BJ (cell line): Measurements from ENCODE around the gene XYLT1. TPM values are rescaled to one million over a fixed set of nuclear protein-coding genes. Genes with fewer than 3 reads are reported as not detected.
A peak's percentile ranks its signal among the peaks of the same experiment; 100 is the strongest.

Experiments
- CTCF ChIA-PET: fragments of 350-600 bp; formaldehyde crosslinking; extraction: SDS; loops from one replicate; lab custom pipeline; 2021; ENCODE audit warnings: antibody characterized with exemption, inconsistent platforms; lab: Yijun Ruan, JAX
- POLR2A ChIA-PET: fragments of 300-600 bp; sonication (Branson Sonifier 250); formaldehyde crosslinking; extraction: SDS; loops from one replicate; lab custom pipeline; 2021; ENCODE audit warnings: antibody characterized with exemption; lab: Charles Lee
- DNase-seq: peaks from one replicate; pipeline ENCODE4 v3.0.0-alpha.2; 2011; ENCODE audit warnings: low read depth
- H3K27me3 ChIP-seq: 2 replicates; pipeline ENCODE4 v1.6.0; 2011; ENCODE audit warnings: low read length; ENCODE audit not compliant: control insufficient read depth, insufficient read depth
- H3K36me3 ChIP-seq: 2 replicates; pipeline ENCODE4 v1.5.1; 2011; ENCODE audit warnings: low read length; ENCODE audit not compliant: control insufficient read depth, insufficient read depth
- H3K4me3 ChIP-seq: 2 replicates; pipeline ENCODE4 v1.5.1; 2011; ENCODE audit warnings: low read depth, mild to moderate bottlenecking, control low read depth, low read length
- CTCF ChIP-seq: IDR thresholded peaks from 2 replicates; pipeline ENCODE4 v1.5.1; 2011; ENCODE audit warnings: low read depth, mild to moderate bottlenecking, control low read depth, inconsistent platforms, low read length, moderate library complexity; ENCODE audit not compliant: insufficient read depth
- polyA plus RNA-seq: library from polyadenylated mRNA; depleted of rRNA; stranded (reverse); fragments of >200 nt; gene quantifications from 2 replicates; pipeline ENCODE4 v1.2.3, GENCODE V29; 2011

XYLT1 gene
- polyA plus RNA-seq, 1 experiment: 15.9 TPM

DNA sequence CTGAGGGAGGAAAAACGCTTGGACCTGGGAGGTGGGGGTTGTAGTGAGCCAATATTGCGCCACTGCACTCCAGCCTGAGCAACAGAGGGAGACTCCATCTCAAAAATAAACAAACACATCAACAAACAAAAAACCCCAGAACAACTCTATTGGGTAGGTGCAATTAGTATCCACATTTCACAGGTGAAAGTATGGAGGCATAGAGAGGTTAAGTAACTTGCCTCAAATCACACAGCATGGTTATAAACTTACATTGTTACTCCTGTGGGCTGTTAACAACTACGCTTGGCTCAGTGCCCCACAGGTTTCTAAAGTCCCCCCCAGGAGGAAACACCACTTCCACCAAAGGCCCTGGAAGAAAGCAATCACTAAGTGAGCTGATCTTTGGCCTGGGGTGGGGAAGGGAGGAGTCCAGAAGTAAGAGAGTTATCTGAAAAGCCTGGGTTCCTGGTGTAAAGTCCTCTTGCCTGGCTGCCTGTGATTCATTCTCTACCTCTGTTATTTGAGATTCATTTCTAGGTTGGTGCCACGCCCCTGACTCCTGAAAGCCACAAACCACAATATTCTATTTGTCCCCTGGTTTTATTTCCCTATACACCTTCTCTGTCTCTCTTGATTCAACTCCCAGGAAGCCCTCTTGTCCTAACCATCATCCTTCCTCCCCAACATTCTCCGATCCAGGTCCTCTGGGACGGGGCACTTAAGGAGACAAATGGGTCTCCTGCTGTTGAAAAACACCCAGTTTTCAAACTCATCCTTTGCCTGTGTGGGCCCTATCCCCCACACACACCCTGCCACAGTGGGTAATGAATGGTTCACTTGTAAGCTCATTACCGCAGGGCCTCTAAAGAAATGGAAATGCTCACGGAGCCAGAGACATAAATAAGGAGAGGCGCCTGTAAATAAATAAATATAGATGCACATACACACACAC lies 195.4 kb downstream of the XYLT1 start:
- Histone ChIP-seq H3K36me3 (no peaks in the 10 kb centered on the region), H3K27me3 (no peaks in the 10 kb centered on the region), H3K4me3 (no peak overlapping the region)
- CTCF ChIA-PET: interaction anchor here (0.6 kb wide), 1 partner anchor 17 kb away, joined by 3 read pairs; no protein-coding TSS in a partner anchor
- no peak for TF ChIP-seq CTCF
- POLR2A ChIA-PET: interaction anchor here (0.6 kb wide), 1 partner anchor 193 kb away, joined by 10 read pairs; no protein-coding TSS in a partner anchor
- DNase-seq: no peak

DNA sequence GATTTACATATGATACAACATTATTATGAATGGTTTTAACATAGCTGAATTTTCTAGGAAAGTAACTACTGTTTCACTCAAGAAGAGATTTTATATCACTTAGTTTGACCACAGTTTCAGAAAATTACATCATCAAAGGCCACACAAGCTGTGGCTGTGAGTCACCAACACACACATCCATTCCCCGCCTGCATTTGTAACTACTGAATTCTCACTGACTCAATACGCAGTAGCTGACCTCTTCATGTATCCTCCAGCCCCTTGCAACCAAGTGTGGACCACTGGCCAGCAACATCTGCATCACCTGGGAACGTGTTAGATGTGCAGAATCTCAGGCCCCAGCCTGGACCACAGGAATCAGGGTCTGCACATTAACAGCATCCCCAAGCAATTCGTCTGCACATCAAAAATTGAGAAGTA lies 197.6 kb downstream of the XYLT1 start:
- DNase-seq: peak; percentile 69
- Histone ChIP-seq H3K4me3 (no peak overlapping the region), H3K27me3 (no peaks in the 10 kb centered on the region), H3K36me3 (no peaks in the 10 kb centered on the region)
- CTCF ChIA-PET: interaction anchor here (0.7 to 1.6 kb wide), 2 partner anchors 12 to 15 kb away, joined by 4 read pairs; no protein-coding TSS in a partner anchor
- no peak for TF ChIP-seq CTCF
- POLR2A ChIA-PET: no interaction called here

DNA sequence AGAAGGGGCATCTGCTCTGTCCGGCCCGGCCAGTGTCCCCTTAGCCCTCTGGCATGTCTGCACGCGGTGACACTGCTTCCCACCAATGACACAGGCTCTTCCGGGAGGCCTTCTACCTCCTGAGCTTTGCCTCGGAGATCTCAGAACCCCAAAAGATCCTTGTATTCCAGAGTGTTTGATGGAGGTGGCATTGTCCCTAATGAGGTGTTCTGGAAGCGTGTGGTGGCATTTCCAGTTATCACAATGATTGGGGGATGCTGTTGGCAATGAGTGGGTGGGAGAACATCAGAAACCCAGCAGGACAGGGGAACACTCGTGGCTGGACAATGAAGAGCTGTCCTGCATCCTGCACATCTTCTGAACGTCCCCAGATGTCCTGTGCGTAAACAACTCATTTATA lies 198.0 kb downstream of the XYLT1 start:
- Histone ChIP-seq H3K27me3 (no peaks in the 10 kb centered on the region), H3K4me3 (no peak overlapping the region), H3K36me3 (no peaks in the 10 kb centered on the region)
- TF ChIP-seq CTCF: no peak
- ChIA-PET CTCF (interaction anchor here (0.6 to 1.6 kb wide), 3 partner anchors 12 to 29 kb away, joined by 4 read pairs; no protein-coding TSS in a partner anchor), POLR2A (no interaction called here)
- DNase-seq: no peak

DNA sequence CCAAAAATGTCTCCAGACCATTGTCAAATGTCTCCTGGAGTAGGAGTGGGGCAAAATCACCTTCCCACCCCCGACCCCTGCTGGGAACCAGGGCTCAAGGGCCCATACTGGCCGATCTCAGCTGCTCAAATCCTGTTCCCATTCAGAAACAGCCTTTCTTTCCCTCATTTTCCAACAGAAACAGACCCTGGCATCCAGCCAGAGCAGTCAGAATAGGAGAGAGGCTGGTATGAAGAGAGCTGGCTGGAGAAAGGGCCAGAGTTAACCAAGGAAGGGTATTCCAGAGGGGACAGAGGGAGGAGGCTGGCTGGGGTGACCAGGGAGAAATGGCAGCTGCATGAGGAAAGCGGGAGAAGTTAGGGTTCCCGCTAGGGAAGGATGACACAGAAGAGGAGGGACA lies 199.1 kb downstream of the XYLT1 start:
- POLR2A ChIA-PET: no interaction called here
- Histone ChIP-seq H3K36me3 (no peaks in the 10 kb centered on the region), H3K27me3 (no peaks in the 10 kb centered on the region), H3K4me3 (no peak overlapping the region)
- DNase-seq: no peak
- CTCF ChIA-PET: interaction anchor here (1.6 kb wide), 1 partner anchor 11 kb away, joined by 4 read pairs; no protein-coding TSS in a partner anchor
- TF ChIP-seq CTCF: no peak

GRCh38 chr16:17270683-17271109 lies 200.1 kb downstream of the XYLT1 start:
- CTCF ChIA-PET: no interaction called here
- POLR2A ChIA-PET: no interaction called here

More at GRCh38 chr16:17270683-17271109, 200.1 kb downstream of the XYLT1 start:
- Histone ChIP-seq H3K27me3 (no peaks in the 10 kb centered on the region), H3K4me3 (no peak overlapping the region), H3K36me3 (no peaks in the 10 kb centered on the region)
- no peak for TF ChIP-seq CTCF
- DNase-seq: no peak
